MM.1S (cell line): ENCODE measurements around the gene PARD3.

ENCODE experiments used
- DNase-seq: peaks from one replicate; pipeline ENCODE4 v3.0.0-alpha.2; 2015
- H2AFZ ChIP-seq: fragments of 300-600 bp; sonication (generic); 2 replicates; pipeline ENCODE4 v1.6.0; 2016; ENCODE audit warnings: antibody characterized with exemption, low read length
- H3F3A ChIP-seq: fragments of 300-600 bp; sonication (generic); 2 replicates; pipeline ENCODE4 v1.6.1; 2016; ENCODE audit warnings: mild to moderate bottlenecking, antibody characterized with exemption, low read length, moderate library complexity, mixed read lengths; ENCODE audit not compliant: insufficient read depth
- H3K27ac ChIP-seq: fragments of 300-600 bp; sonication (generic); 2 replicates; pipeline ENCODE4 v1.5.1; 2016; ENCODE audit warnings: mild to moderate bottlenecking, low read length
- H3K27me3 ChIP-seq: fragments of 300-600 bp; sonication (generic); replicated peaks from 2 replicates; pipeline ENCODE4 v1.6.0; 2016; ENCODE audit warnings: low read length; ENCODE audit not compliant: insufficient read depth
- H3K36me3 ChIP-seq: fragments of 300-600 bp; sonication (generic); replicated peaks from 2 replicates; pipeline ENCODE4 v1.6.1; 2016; ENCODE audit warnings: mild to moderate bottlenecking, low read length, mixed read lengths; ENCODE audit not compliant: insufficient read depth
- H3K4me1 ChIP-seq: fragments of 300-600 bp; sonication (generic); 2 replicates; pipeline ENCODE4 v1.6.1; 2016; ENCODE audit warnings: low read length, mixed read lengths
- H3K4me2 ChIP-seq: fragments of 300-600 bp; sonication (generic); 2 replicates; pipeline ENCODE4 v1.6.0; 2016; ENCODE audit warnings: low read depth, low read length
- H3K4me3 ChIP-seq: fragments of 300-600 bp; sonication (generic); 2 replicates; pipeline ENCODE4 v1.5.1; 2016; ENCODE audit warnings: low read length, mixed read lengths
- H3K79me2 ChIP-seq: fragments of 300-600 bp; sonication (generic); 2 replicates; pipeline ENCODE4 v1.6.1; 2016; ENCODE audit warnings: mixed run types, low read length, mixed read lengths
- H3K9ac ChIP-seq: fragments of 300-600 bp; sonication (generic); 2 replicates; pipeline ENCODE4 v1.6.1; 2016; ENCODE audit warnings: low read length, mixed read lengths
- H3K9me2 ChIP-seq: fragments of 300-600 bp; sonication (generic); replicated peaks from 2 replicates; pipeline ENCODE4 v1.6.1; 2016; ENCODE audit warnings: mild to moderate bottlenecking, low read length, mixed read lengths; ENCODE audit not compliant: insufficient read depth
- H3K9me3 ChIP-seq: fragments of 300-600 bp; sonication (generic); replicated peaks from 2 replicates; pipeline ENCODE4 v1.6.1; 2016; ENCODE audit warnings: mild to moderate bottlenecking, low read length, mixed read lengths; ENCODE audit not compliant: insufficient read depth
- H4K20me1 ChIP-seq: fragments of 300-600 bp; sonication (generic); 2 replicates; pipeline ENCODE4 v1.6.1; 2016; ENCODE audit warnings: mild to moderate bottlenecking, low read length, moderate library complexity, mixed read lengths; ENCODE audit not compliant: insufficient read depth
- EZH2 ChIP-seq: fragments of 300-600 bp; sonication (generic); optimal IDR thresholded peaks from 2 replicates; pipeline ENCODE3; 2017; ENCODE audit warnings: low read depth, mild to moderate bottlenecking, antibody characterized with exemption, low read length, mixed read lengths
- EZH2phosphoT487 ChIP-seq: fragments of 300-600 bp; sonication (generic); IDR thresholded peaks from 2 replicates; pipeline ENCODE4 v1.6.1; 2018; ENCODE audit warnings: antibody characterized with exemption, low read length
- TF ChIP-seq, protein P1 (sequence below): fragments of 300-600 bp; sonication (generic); IDR thresholded peaks from 2 replicates; pipeline ENCODE4 v1.5.1; 2016; ENCODE audit warnings: antibody characterized with exemption, low read length, mixed read lengths

PARD3 gene

DNA sequence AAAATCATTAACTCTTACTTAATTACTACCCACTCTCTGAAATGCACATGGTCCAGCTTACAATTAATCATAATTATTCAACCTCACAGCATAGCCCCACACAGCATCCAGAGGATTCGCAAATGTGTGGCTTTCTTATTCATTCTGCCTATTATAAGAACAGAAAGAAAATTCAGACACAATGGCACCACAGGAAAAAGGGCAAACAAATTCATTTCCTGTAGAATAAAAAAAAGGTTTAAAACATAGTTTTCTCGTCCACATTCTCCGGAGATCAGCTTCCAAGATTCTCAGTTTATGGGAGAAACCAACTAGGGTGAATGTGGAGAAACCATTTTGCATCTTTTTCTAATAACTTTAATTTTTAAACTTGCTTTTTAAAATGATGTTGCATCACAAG lies 201.6 kb downstream of the PARD3 start:
- Histone ChIP-seq H3K27ac (no peak overlapping the region), H3F3A (no peaks in the 10 kb centered on the region), H3K36me3 (no peaks in the 10 kb centered on the region), H3K9ac (no peak overlapping the region), H3K9me2 (no peaks in the 10 kb centered on the region), H4K20me1 (no peaks in the 10 kb centered on the region), H3K9me3 (no peaks in the 10 kb centered on the region), H3K4me1 (no peaks in the 10 kb centered on the region), H3K27me3 (no peaks in the 10 kb centered on the region), H3K4me2 (no peak overlapping the region), H3K4me3 (no peak overlapping the region), H2AFZ (no peak overlapping the region), H3K79me2 (peaks cover 70% of the 10 kb centered on the region)
- no peak for DNase-seq
- TF ChIP-seq EZH2, result no peak
- no peak for TF ChIP-seq EZH2phosphoT487
- TF ChIP-seq, protein P1, sequence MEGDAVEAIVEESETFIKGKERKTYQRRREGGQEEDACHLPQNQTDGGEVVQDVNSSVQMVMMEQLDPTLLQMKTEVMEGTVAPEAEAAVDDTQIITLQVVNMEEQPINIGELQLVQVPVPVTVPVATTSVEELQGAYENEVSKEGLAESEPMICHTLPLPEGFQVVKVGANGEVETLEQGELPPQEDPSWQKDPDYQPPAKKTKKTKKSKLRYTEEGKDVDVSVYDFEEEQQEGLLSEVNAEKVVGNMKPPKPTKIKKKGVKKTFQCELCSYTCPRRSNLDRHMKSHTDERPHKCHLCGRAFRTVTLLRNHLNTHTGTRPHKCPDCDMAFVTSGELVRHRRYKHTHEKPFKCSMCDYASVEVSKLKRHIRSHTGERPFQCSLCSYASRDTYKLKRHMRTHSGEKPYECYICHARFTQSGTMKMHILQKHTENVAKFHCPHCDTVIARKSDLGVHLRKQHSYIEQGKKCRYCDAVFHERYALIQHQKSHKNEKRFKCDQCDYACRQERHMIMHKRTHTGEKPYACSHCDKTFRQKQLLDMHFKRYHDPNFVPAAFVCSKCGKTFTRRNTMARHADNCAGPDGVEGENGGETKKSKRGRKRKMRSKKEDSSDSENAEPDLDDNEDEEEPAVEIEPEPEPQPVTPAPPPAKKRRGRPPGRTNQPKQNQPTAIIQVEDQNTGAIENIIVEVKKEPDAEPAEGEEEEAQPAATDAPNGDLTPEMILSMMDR, result no peak

DNA sequence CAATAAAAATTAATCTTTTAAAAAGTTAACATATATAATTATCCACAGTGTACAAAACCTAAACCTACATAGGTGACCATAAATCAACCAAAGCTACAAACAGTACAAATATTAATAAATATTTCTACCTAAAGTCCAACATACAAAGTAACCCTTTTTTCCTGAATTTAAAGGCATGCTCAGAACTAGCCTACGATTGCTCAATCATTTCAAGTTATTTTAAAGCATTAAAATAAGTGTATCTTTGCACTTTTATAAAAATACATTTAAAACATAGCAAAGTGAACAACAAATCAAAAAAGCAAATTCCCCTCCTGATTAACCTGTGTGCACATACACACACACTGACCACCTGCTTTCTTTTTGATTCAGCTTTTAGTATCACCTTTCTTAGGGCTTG lies 202.2 kb downstream of the PARD3 start:
- H3K27ac ChIP-seq, result no peak overlapping the region
- no peak for TF ChIP-seq EZH2phosphoT487
- TF ChIP-seq, protein P1, result no peak
- no peak for TF ChIP-seq EZH2
- no peaks in the 10 kb centered on the region for H3K36me3 ChIP-seq

DNA sequence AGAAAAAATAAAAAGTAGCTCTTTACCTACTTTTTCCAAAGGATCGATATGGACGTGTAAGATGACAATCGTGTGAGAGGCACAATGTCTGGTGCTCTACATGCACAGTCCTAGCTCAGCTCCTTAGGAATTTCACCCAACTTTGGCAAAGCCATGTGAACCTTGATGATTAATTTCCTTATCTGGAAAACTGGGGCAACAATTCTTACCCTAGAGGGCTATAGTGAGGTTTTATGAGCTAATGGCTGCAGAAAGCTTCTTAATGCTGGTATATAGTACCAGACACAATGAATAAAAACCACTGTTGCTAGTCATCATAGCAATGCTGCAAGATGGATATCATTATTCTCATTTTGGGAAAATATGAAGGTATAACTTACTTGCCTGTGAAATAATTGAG lies 202.7 kb downstream of the PARD3 start:
- Histone ChIP-seq H2AFZ (no peak overlapping the region), H3K27ac (no peak overlapping the region), H3K4me1 (no peaks in the 10 kb centered on the region), H3K9me2 (no peaks in the 10 kb centered on the region), H3F3A (no peaks in the 10 kb centered on the region), H3K79me2 (peaks cover 67% of the 10 kb centered on the region), H4K20me1 (0 out of 2 replicates have a peak, but pooled peaks cover 5% of the 10 kb centered on the region), H3K9me3 (no peaks in the 10 kb centered on the region), H3K4me3 (no peak overlapping the region), H3K4me2 (no peak overlapping the region), H3K36me3 (no peaks in the 10 kb centered on the region), H3K27me3 (no peaks in the 10 kb centered on the region), H3K9ac (no peak overlapping the region)
- TF ChIP-seq EZH2 (no peak), EZH2phosphoT487 (no peak)
- TF ChIP-seq, protein P1, result no peak
- no peak for DNase-seq

More for the DNA sequence above, 202.2 kb downstream of the PARD3 start:
- no peak overlapping the region for H3K9ac ChIP-seq
- H3K4me2 ChIP-seq, result no peak overlapping the region
- H2AFZ ChIP-seq, result no peak overlapping the region
- H3K4me1 ChIP-seq, result no peaks in the 10 kb centered on the region
- no peak for DNase-seq
- H3K79me2 ChIP-seq, result peaks cover 68% of the 10 kb centered on the region
- 0 out of 2 replicates have a peak, but pooled peaks cover 2% of the 10 kb centered on the region for H4K20me1 ChIP-seq
- no peaks in the 10 kb centered on the region for H3K9me2 ChIP-seq
- H3K9me3 ChIP-seq, result no peaks in the 10 kb centered on the region
- no peaks in the 10 kb centered on the region for H3F3A ChIP-seq
- no peak overlapping the region for H3K4me3 ChIP-seq
- no peaks in the 10 kb centered on the region for H3K27me3 ChIP-seq
